ENCODE measurements around the gene SPINT2.

DNA sequence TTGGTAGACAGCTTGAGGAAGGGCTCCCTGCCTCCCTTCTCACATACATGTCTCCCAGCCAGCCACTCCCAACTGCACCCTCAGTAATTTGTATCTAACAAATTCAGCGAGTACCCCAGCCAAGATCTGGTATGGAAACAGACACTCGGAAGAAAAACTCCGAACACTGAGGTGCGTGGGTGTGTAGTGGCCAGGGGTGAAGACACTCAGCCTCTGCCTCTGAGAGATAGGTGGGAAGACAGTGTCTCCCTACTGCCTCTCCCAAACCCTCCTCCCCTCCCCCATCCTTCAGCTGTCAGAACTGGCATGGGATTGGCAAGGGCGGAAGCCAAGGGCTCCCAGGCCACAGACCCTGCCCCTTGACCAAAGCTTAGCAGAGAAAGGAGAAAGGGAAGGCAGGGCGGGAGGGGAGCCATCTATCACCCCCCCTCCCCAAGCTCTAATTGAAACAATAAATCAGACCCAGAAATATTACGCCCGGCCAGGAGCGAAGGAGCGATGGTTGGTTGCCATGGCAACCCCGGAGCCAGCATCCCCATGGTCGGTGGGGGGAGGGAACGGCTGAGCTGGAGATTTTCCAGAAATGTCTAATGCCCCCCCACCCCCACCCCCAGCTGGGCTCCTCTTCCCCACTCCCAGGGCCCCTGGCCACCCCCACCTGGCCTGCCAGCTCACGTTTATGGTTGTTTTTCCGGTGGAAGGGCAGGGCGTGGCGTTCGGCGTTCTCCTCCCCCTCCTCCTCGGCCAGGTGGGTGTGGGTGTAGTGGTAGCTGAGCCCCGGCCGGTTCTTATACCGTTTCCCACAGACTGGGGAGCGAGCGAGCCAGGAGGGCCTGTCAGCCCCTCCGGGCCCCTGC, 47.4 kb upstream of the SPINT2 start:
- TF ChIP-seq, protein P1, sequence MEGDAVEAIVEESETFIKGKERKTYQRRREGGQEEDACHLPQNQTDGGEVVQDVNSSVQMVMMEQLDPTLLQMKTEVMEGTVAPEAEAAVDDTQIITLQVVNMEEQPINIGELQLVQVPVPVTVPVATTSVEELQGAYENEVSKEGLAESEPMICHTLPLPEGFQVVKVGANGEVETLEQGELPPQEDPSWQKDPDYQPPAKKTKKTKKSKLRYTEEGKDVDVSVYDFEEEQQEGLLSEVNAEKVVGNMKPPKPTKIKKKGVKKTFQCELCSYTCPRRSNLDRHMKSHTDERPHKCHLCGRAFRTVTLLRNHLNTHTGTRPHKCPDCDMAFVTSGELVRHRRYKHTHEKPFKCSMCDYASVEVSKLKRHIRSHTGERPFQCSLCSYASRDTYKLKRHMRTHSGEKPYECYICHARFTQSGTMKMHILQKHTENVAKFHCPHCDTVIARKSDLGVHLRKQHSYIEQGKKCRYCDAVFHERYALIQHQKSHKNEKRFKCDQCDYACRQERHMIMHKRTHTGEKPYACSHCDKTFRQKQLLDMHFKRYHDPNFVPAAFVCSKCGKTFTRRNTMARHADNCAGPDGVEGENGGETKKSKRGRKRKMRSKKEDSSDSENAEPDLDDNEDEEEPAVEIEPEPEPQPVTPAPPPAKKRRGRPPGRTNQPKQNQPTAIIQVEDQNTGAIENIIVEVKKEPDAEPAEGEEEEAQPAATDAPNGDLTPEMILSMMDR (IDR thresholded peaks at IDR 0.05) = no peak
- TF ChIP-seq POLR2AphosphoS5 (IDR thresholded peaks at IDR 0.05) (no peak), POLR2A (IDR thresholded peaks at IDR 0.05) (no peak), EP300 (IDR thresholded peaks at IDR 0.05; ENCODE audit: low read depth) (no peak)
